WI38 (cell line): ENCODE results near the gene DVL3.

Source experiments
- H3K4me3 ChIP-seq: 2 replicates; pipeline ENCODE4 v1.5.1; 2011; ENCODE audit warnings: low read depth, mild to moderate bottlenecking, control low read depth, low read length
- CTCF ChIP-seq: IDR thresholded peaks from 2 replicates; pipeline ENCODE4 v1.5.1; 2012; ENCODE audit warnings: low read depth, mild to moderate bottlenecking, control low read depth, low read length

DVL3 gene

GRCh38 chr3:184192889-184193288 lies 37.7 kb downstream of the DVL3 start:
- no peak for TF ChIP-seq CTCF
- H3K4me3 ChIP-seq = no peak overlapping the region

GRCh38 chr3:184193991-184194539 lies 38.9 kb downstream of the DVL3 start:
- no peak overlapping the region for H3K4me3 ChIP-seq
- no peak for TF ChIP-seq CTCF

GRCh38 chr3:184196536-184196935 lies 41.4 kb downstream of the DVL3 start:
- no peak overlapping the region for H3K4me3 ChIP-seq
- no peak for TF ChIP-seq CTCF

- TF ChIP-seq CTCF = no peak
- H3K4me3 ChIP-seq = no peak overlapping the region
These were observed 43.3 kb downstream of the DVL3 start for GRCh38 chr3:184198509-184198908.

GRCh38 chr3:184200825-184201224 lies 45.6 kb downstream of the DVL3 start:
- no peak for TF ChIP-seq CTCF
- no peak overlapping the region for H3K4me3 ChIP-seq

GRCh38 chr3:184203526-184203925 lies 48.3 kb downstream of the DVL3 start:
- no peak for TF ChIP-seq CTCF
- H3K4me3 ChIP-seq = no peak overlapping the region

- H3K4me3 ChIP-seq = no peak overlapping the region
- TF ChIP-seq CTCF = no peak
These were observed 54.2 kb downstream of the DVL3 start for GRCh38 chr3:184209146-184209923.
